Progenitor cell of endocrine pancreas (in vitro differentiated cells): Measurements from ENCODE around the gene ABLIM1. TPM values are rescaled to one million over a fixed set of nuclear protein-coding genes. Genes with fewer than 3 reads are reported as not detected.

Experiments
- DNase-seq: peaks from one replicate; pipeline ENCODE4 v3.0.0; 2021; ENCODE audit warnings: low spot score; ENCODE audit not compliant: unreplicated experiment
- H3K27ac Mint-ChIP-seq: 2 replicates; pipeline ENCODE4 v1.8.0; 2021; ENCODE audit warnings: mild to moderate bottlenecking, moderate library complexity, mixed read lengths
- H3K27me3 Mint-ChIP-seq: 2 replicates; pipeline ENCODE4 v1.8.0; 2021; ENCODE audit warnings: mixed read lengths
- H3K36me3 Mint-ChIP-seq: 2 replicates; pipeline ENCODE4 v1.8.0; 2022; ENCODE audit warnings: mixed read lengths; ENCODE audit not compliant: insufficient read depth
- H3K4me1 Mint-ChIP-seq: 2 replicates; pipeline ENCODE4 v1.8.0; 2021; ENCODE audit warnings: low read depth, mixed read lengths
- H3K4me3 Mint-ChIP-seq: 2 replicates; pipeline ENCODE4 v1.8.0; 2021; ENCODE audit warnings: low read depth, mild to moderate bottlenecking, moderate library complexity, mixed read lengths
- H3K9me3 Mint-ChIP-seq: 2 replicates; pipeline ENCODE4 v1.8.0; 2021; ENCODE audit warnings: low read depth, mixed read lengths
- total RNA-seq: library from RNA; stranded (reverse); gene quantifications from 2 replicates; pipeline ENCODE4 v1.2.1, GENCODE V29; 2021
- TF ChIP-seq, protein P1 (sequence below): fragments of 200-600 bp; sonication (generic); IDR thresholded peaks from one replicate; pipeline ENCODE4 v1.5.0; 2021; ENCODE audit warnings: antibody characterized with exemption, mild to moderate bottlenecking; ENCODE audit not compliant: unreplicated experiment

Gene ABLIM1
- total RNA-seq, 1 donor from 2014 or later = 59.1 TPM

DNA sequence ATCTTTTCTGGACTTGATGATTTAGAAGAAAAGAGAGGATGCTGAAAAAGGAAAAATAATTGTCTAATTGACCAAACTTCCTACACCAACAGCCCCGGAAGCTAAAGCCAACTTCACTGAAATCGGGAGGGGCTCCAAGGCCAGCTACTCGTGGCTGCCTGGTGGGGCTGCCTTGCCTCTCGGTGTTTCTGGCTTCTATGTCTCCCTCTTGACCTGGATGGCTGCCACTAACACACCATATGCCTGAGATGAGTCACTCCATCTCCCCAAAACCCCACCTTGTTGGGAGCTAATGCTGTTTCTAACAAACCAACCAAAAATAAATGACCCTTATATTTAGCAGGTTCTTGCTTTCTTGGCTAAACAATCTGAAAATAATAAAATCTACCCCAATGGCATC, 166.1 kb downstream of the ABLIM1 start:
- no peak for DNase-seq
- Mint-ChIP-seq H3K4me1 (peaks cover 13% of the 10 kb centered on the region), H3K4me3 (no peak overlapping the region), H3K27ac (no peak overlapping the region), H3K27me3 (no peaks in the 10 kb centered on the region), H3K9me3 (no peaks in the 10 kb centered on the region), H3K36me3 (peaks cover 6% of the 10 kb centered on the region)
- TF ChIP-seq, protein P1, sequence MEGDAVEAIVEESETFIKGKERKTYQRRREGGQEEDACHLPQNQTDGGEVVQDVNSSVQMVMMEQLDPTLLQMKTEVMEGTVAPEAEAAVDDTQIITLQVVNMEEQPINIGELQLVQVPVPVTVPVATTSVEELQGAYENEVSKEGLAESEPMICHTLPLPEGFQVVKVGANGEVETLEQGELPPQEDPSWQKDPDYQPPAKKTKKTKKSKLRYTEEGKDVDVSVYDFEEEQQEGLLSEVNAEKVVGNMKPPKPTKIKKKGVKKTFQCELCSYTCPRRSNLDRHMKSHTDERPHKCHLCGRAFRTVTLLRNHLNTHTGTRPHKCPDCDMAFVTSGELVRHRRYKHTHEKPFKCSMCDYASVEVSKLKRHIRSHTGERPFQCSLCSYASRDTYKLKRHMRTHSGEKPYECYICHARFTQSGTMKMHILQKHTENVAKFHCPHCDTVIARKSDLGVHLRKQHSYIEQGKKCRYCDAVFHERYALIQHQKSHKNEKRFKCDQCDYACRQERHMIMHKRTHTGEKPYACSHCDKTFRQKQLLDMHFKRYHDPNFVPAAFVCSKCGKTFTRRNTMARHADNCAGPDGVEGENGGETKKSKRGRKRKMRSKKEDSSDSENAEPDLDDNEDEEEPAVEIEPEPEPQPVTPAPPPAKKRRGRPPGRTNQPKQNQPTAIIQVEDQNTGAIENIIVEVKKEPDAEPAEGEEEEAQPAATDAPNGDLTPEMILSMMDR = no peak

GRCh38 chr10:114491419-114491818, 166.7 kb downstream of the ABLIM1 start:
- Mint-ChIP-seq H3K9me3 (no peaks in the 10 kb centered on the region), H3K4me3 (no peak overlapping the region), H3K36me3 (peaks cover 8% of the 10 kb centered on the region), H3K27me3 (no peaks in the 10 kb centered on the region), H3K27ac (no peak overlapping the region), H3K4me1 (peaks cover 16% of the 10 kb centered on the region)
- TF ChIP-seq, protein P1 = no peak
- no peak for DNase-seq

DNA sequence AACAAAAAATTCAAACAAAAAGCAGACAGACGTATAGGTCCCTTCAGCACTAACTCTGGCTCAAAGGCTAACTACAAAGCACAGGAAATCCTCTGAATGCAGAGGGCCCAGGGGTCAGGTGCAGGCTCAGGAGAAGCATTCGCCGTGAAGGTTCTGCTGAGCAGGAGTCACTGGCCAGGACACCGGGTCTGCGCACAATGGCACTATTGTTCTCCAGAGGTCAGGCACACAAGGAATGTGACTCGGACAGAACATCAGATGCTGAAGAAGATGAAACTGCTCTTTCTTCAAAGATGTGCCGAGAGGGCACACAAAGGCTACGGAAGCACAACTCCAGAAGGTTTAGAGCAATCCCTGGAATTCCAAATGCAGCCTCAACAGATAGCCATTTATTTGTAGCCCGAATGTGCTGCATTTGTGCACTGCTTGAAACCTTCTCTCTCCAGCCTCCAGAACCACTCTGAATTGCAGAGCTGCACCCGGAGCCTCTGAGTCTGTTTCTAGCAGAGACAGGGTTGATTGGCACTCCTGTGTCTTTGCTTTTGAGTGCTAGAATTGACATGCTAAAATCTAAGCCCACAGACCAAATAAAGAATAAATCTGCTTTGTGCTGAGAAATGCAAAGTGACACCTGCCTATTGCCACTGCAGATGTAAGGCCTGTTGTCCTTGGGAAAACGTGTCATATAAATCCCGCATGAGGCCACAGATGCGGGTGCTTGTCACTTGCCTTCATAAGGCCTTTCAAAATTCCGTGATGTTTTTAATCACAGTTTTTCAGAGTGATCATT, 168.4 kb downstream of the ABLIM1 start:
- no peaks in the 10 kb centered on the region for H3K27me3 Mint-ChIP-seq
- peaks cover 12% of the 10 kb centered on the region for H3K36me3 Mint-ChIP-seq
- no peaks in the 10 kb centered on the region for H3K9me3 Mint-ChIP-seq
- TF ChIP-seq, protein P1 = no peak
- no peak overlapping the region for H3K4me3 Mint-ChIP-seq
- no peak for DNase-seq
- peak overlapping the region; percentile 95 for H3K27ac Mint-ChIP-seq
- peaks cover 16% of the 10 kb centered on the region for H3K4me1 Mint-ChIP-seq

- Mint-ChIP-seq H3K27ac (peak overlapping the region; percentile 45), H3K4me1 (peaks cover 16% of the 10 kb centered on the region), H3K4me3 (no peak overlapping the region)
Measured at GRCh38 chr10:114487815-114488536, 170.1 kb downstream of the ABLIM1 start.

More at GRCh38 chr10:114487815-114488536, 170.1 kb downstream of the ABLIM1 start:
- TF ChIP-seq, protein P1 = no peak
- DNase-seq = no peak
- Mint-ChIP-seq H3K36me3 (peaks cover 17% of the 10 kb centered on the region), H3K27me3 (no peaks in the 10 kb centered on the region), H3K9me3 (no peaks in the 10 kb centered on the region)
